WTC11 (cell line): Measurements from ENCODE around the gene TMEM185B.

Experiments
- ATF2 ChIP-seq: sonication (generic); formaldehyde crosslinking; IDR thresholded peaks from 2 replicates; pipeline ENCODE4 v1.8.1; 2022; ENCODE audit warnings: low read depth, missing genetic modification reagents, borderline replicate concordance
- ATF3 ChIP-seq: sonication (generic); formaldehyde crosslinking; conservative IDR thresholded peaks from 2 replicates; pipeline ENCODE4 v1.8.1; 2022; ENCODE audit warnings: mild to moderate bottlenecking, missing genetic modification reagents
- ATF6 ChIP-seq: sonication (generic); formaldehyde crosslinking; IDR thresholded peaks from 2 replicates; pipeline ENCODE4 v1.8.1; 2023; ENCODE audit warnings: mild to moderate bottlenecking, missing genetic modification reagents
- CBFB ChIP-seq: sonication (generic); formaldehyde crosslinking; IDR thresholded peaks from 2 replicates; pipeline ENCODE4 v1.8.1; 2022; ENCODE audit warnings: mild to moderate bottlenecking, low read depth, missing genetic modification reagents
- CTCF ChIP-seq: fragments of 200-600 bp; IDR thresholded peaks from 2 replicates; pipeline ENCODE4 v1.8.0; 2022; ENCODE audit warnings: antibody characterized with exemption
- FOXK1 ChIP-seq: sonication (generic); formaldehyde crosslinking; IDR thresholded peaks from 2 replicates; pipeline ENCODE4 v1.8.0; 2022; ENCODE audit warnings: mild to moderate bottlenecking, moderate library complexity, missing genetic modification reagents
- FOXP1 ChIP-seq: sonication (generic); formaldehyde crosslinking; IDR thresholded peaks from 2 replicates; pipeline ENCODE4 v1.8.0; 2022; ENCODE audit warnings: missing genetic modification reagents, mild to moderate bottlenecking, moderate library complexity, borderline replicate concordance
- KAT7 ChIP-seq: sonication (generic); formaldehyde crosslinking; IDR thresholded peaks from 2 replicates; pipeline ENCODE4 v1.8.1; 2023; ENCODE audit warnings: missing genetic modification reagents, mild to moderate bottlenecking, borderline replicate concordance
- NFE2L1 ChIP-seq: sonication (generic); formaldehyde crosslinking; IDR thresholded peaks from 2 replicates; pipeline ENCODE4 v1.8.1; 2023; ENCODE audit warnings: missing genetic modification reagents
- RELA ChIP-seq: sonication (generic); formaldehyde crosslinking; IDR thresholded peaks from 2 replicates; pipeline ENCODE4 v1.8.1; 2022; ENCODE audit warnings: missing genetic modification reagents, mild to moderate bottlenecking, borderline replicate concordance
- USF2 ChIP-seq: sonication (generic); formaldehyde crosslinking; IDR thresholded peaks from 2 replicates; pipeline ENCODE4 v1.8.1; 2023; ENCODE audit warnings: mild to moderate bottlenecking, missing genetic modification reagents, moderate library complexity
- ZMAT4 ChIP-seq: fragments of 250-450 bp; sonication (Bioruptor Pico); IDR thresholded peaks from 2 replicates; pipeline ENCODE4 v1.9.0; 2021; ENCODE audit warnings: mild to moderate bottlenecking
- ZNF121 ChIP-seq: sonication (generic); formaldehyde crosslinking; IDR thresholded peaks from 2 replicates; pipeline ENCODE4 v1.8.0; 2023; ENCODE audit warnings: missing genetic modification reagents
- ZNF416 ChIP-seq: fragments of 250-450 bp; sonication (Bioruptor Pico); IDR thresholded peaks from 2 replicates; pipeline ENCODE4 v1.9.0; 2021; ENCODE audit warnings: mild to moderate bottlenecking, inconsistent platforms

GRCh38 chr2:120204945-120205670 is 18.1 kb downstream of the TMEM185B start:
- TF ChIP-seq FOXK1 (CRISPR knock-in tag): no peak
- TF ChIP-seq ZNF416 (CRISPR knock-in tag): no peak
- no peak for TF ChIP-seq ZNF121 (CRISPR knock-in tag)
- no peak for TF ChIP-seq ATF2 (CRISPR knock-in tag)
- no peak for TF ChIP-seq CBFB (CRISPR knock-in tag)
- TF ChIP-seq ATF3 (CRISPR knock-in tag): no peak
- TF ChIP-seq KAT7 (CRISPR knock-in tag): no peak
- TF ChIP-seq CTCF: no peak
- TF ChIP-seq ATF6 (CRISPR knock-in tag): no peak
- no peak for TF ChIP-seq FOXP1 (CRISPR knock-in tag)
- no peak for TF ChIP-seq RELA (CRISPR knock-in tag)
- no peak for TF ChIP-seq USF2 (CRISPR knock-in tag)
- no peak for TF ChIP-seq NFE2L1 (CRISPR knock-in tag)
- no peak for TF ChIP-seq ZMAT4 (CRISPR knock-in tag)
